Tibial artery (tissue), 4 donors: ENCODE results near the gene C10orf95.

Experiments
- DNase-seq, 2 donors: peaks; one replicate each; pipeline ENCODE4 v3.0.0-alpha.2; 2019
- H3K27ac ChIP-seq, 2 donors: fragments of 200-600 bp; sonication (generic) in 1 of 2; 1 replicate in 1 of 2; 2 replicates in 1 of 2; pipeline ENCODE4 v1.5.1; 2018 to 2019; ENCODE audit warnings: mild to moderate bottlenecking in 1 of 2
- H3K27me3 ChIP-seq, 2 donors: fragments of 200-600 bp; sonication (generic) in 1 of 2; one replicate each; pipeline versions ENCODE4 v1.5.1 to v1.6.0; 2016 to 2019
- H3K36me3 ChIP-seq, 3 donors: fragments of 200-600 bp; sonication (generic) in 2 of 3; one replicate each; pipeline ENCODE4 v1.5.1; 2016 to 2019; ENCODE audit warnings: mild to moderate bottlenecking in 2 of 3
- H3K4me1 ChIP-seq, 4 donors: fragments of 200-600 bp; sonication (generic) in 2 of 4; 1 replicate in 3 of 4; 2 replicates in 1 of 4; pipeline ENCODE4 v1.5.1; 2016 to 2019
- H3K4me3 ChIP-seq, 2 donors: fragments of 200-600 bp; sonication (generic) in 1 of 2; 1 replicate in 1 of 2; 2 replicates in 1 of 2; pipeline ENCODE4 v1.5.1; 2018 to 2019; ENCODE audit warnings: mild to moderate bottlenecking in 2 of 2
- H3K9me3 ChIP-seq, 3 donors: fragments of 200-600 bp; sonication (generic) in 1 of 3; one replicate each; pipeline ENCODE4 v1.5.1; 2016 to 2019
- intact Hi-C: fragments of 100-400 bp; cut with DNase I; formaldehyde crosslinking; loops from one replicate; pipeline ENCODE4 v1.15.0; 2023; ENCODE audit warnings: low total_unique reads
- TF ChIP-seq, protein P1 (sequence below), 2 experiments: fragments of 200-600 bp in 1 of 2; fragments of 450-650 bp in 1 of 2; IDR thresholded peaks; one replicate each; pipeline ENCODE4 v1.5.1; 2017 to 2019; ENCODE audit warnings: antibody characterized with exemption in 2 of 2, mild to moderate bottlenecking in 1 of 2, moderate library complexity in 1 of 2

C10orf95 gene

DNA sequence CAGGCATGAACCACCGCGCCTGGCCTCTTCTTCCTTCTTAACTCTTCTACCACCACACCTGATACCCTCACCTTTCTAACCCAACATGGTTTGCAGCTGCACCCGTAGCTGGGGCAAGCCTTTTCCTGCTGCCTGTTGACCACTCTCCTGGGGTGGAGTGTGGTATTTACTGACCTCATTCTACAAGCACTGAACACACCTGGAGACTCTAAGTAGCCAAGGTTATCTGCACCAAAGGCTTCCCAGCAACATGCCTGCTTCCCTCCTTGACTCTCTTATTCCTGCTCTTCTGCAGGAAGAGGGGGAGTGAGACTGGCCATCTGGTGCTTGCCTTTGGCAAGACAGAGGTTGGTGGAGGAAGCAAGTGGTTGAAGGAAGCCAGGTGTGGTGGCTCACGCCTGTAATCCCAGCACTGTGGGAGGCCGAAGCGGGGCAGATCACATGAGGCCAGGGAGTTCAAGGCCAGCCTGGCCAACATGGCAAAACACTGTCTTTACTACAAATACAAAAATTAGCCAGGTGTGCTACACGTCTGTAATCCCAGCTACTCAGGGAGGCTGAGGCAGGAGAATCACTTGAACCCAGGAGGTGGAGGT lies 41.1 kb upstream of the C10orf95 start:
- TF ChIP-seq, protein P1, sequence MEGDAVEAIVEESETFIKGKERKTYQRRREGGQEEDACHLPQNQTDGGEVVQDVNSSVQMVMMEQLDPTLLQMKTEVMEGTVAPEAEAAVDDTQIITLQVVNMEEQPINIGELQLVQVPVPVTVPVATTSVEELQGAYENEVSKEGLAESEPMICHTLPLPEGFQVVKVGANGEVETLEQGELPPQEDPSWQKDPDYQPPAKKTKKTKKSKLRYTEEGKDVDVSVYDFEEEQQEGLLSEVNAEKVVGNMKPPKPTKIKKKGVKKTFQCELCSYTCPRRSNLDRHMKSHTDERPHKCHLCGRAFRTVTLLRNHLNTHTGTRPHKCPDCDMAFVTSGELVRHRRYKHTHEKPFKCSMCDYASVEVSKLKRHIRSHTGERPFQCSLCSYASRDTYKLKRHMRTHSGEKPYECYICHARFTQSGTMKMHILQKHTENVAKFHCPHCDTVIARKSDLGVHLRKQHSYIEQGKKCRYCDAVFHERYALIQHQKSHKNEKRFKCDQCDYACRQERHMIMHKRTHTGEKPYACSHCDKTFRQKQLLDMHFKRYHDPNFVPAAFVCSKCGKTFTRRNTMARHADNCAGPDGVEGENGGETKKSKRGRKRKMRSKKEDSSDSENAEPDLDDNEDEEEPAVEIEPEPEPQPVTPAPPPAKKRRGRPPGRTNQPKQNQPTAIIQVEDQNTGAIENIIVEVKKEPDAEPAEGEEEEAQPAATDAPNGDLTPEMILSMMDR (IDR thresholded peaks at IDR 0.05), result no peak
- H3K4me1 ChIP-seq, result peaks cover 0 to 32% (median 12%) of the 10 kb centered on the region in 4 donors
- DNase-seq, result no peak

DNA sequence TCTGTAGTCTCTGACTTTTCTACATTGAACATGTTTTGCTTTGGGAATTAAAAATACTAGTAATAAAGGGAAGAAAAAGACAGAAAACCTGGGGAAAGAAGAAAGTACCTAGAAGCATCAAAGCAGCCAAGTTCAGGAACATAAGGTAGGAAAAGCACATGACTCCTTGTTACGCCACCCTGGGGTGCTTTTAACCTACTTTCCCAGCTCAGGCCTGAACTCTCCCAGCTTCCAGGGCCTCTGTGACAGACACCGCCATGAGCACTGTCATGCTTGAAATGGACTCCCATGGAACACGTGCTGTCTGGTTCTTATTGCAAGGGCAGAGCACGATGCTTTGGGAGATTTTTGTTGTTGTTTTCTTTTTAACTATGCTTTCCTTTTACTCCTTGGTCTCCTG lies 39.8 kb upstream of the C10orf95 start:
- H3K4me3 ChIP-seq, result no peak overlapping the region
- DNase-seq, result no peak
- intact Hi-C loops, result no loop called here
- peaks cover 40 to 49% (median 45%) of the 10 kb centered on the region in 3 donors for H3K36me3 ChIP-seq
- TF ChIP-seq, protein P1 (IDR thresholded peaks at IDR 0.05), result no peak
- no peaks in the 10 kb centered on the region for H3K9me3 ChIP-seq
- H3K27ac ChIP-seq, result no peak overlapping the region
- peaks cover 0 to 32% (median 12%) of the 10 kb centered on the region in 4 donors for H3K4me1 ChIP-seq
- H3K27me3 ChIP-seq, result no peaks in the 10 kb centered on the region

More for the DNA sequence above, 41.1 kb upstream of the C10orf95 start:
- no peaks in the 10 kb centered on the region for H3K27me3 ChIP-seq
- no peaks in the 10 kb centered on the region for H3K9me3 ChIP-seq
- H3K4me3 ChIP-seq, result no peak overlapping the region
- H3K36me3 ChIP-seq, result peaks cover 27 to 36% (median 32%) of the 10 kb centered on the region in 3 donors
- H3K27ac ChIP-seq, result no peak overlapping the region
- intact Hi-C loops, result no loop called here

DNA sequence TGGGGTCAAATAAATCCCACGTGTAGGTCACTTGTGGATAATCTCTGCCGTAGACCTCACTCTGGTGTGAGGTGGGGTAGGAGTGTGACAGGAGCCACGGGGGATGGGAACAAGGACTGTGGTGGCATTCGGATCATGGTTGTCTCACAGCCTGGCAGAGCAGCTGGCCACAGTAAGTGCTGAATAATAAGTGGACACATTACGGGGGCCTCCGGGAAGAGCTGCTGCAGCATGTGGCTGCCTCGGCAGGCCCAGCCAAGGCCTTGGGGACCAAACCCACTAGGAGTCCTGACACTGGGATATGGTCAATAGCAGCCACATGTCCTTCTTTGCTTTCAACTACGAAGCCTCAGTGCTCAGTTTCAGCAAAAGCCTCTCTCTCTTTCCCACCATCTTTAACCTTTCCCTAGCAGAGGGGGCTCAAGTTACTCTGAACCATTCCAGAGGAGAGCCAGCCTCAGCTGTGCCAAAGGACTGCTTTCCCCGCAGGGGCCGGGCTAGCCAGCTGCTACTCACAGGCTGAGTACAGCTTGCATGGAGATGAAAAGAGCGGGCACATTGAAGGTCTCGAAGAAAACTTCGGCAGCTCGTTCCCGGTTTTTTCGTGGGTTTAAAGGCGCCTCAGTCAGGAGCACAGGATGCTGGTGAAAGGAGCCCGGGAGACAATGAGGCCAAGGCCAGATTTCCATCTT lies 33.9 kb upstream of the C10orf95 start:
- no peak overlapping the region for H3K27ac ChIP-seq
- intact Hi-C loops, result no loop called here
- no peak for DNase-seq

DNA sequence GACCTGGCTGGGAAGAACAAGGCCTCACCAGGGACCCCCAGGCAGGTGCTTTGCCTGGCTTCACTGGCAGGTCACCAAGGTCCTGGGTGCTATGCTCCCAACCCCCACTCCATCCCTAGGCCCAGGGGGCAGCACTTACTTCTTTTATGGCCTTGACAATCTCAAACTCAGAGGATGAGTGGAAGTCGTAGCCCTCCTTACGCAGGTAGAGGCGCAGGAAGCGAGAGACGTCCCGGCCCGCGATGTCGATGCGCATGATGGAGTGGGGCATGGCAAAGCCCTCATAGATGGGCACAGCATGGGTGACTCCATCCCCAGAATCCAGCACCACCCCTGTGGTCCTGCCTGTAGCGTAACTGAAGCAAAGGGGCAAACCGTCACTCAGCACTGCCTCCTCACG lies 32.7 kb upstream of the C10orf95 start:
- intact Hi-C loops, result no loop called here
- H3K27ac ChIP-seq, result no peak overlapping the region
- no peaks in the 10 kb centered on the region for H3K27me3 ChIP-seq
- H3K4me1 ChIP-seq, result no peaks in the 10 kb centered on the region
- no peaks in the 10 kb centered on the region for H3K9me3 ChIP-seq
- no peak for DNase-seq
- TF ChIP-seq, protein P1 (IDR thresholded peaks at IDR 0.05), result no peak
- peaks cover 88 to 100% (median 98%) of the 10 kb centered on the region in 3 donors for H3K36me3 ChIP-seq
- H3K4me3 ChIP-seq, result no peak overlapping the region

More for the DNA sequence above, 33.9 kb upstream of the C10orf95 start:
- Histone ChIP-seq H3K9me3 (no peaks in the 10 kb centered on the region), H3K36me3 (peaks cover 96 to 100% (median 97%) of the 10 kb centered on the region in 3 donors), H3K4me1 (no peaks in the 10 kb centered on the region), H3K27me3 (no peaks in the 10 kb centered on the region), H3K4me3 (no peak overlapping the region)
- TF ChIP-seq, protein P1 (IDR thresholded peaks at IDR 0.05), result no peak

DNA sequence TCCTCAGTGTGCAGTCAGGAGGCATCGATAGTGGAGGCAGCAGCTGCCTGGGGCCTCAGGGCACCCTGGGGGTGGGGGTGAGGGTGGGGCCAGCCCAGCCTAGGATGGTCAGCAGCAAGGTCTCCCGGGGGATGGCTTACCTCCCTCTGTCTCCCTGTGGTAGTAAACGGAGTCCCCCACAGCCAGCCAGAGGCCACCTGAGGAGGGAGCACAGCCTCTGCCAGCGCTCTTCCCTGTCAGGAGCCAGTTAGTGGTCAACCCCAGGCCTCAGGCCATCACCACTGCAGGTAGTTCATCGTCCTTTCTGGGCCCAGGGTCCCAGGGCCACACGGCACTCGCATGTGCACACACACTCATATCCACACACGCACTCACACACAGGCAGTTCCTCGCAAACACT lies 29.1 kb upstream of the C10orf95 start:
- no peaks in the 10 kb centered on the region for H3K9me3 ChIP-seq
- H3K4me3 ChIP-seq, result no peak overlapping the region
- no peak for DNase-seq
- intact Hi-C loops, result no loop called here
- H3K27ac ChIP-seq, result no peak overlapping the region
- H3K36me3 ChIP-seq, result peaks cover 51 to 64% (median 63%) of the 10 kb centered on the region in 3 donors
- no peaks in the 10 kb centered on the region for H3K4me1 ChIP-seq
- TF ChIP-seq, protein P1 (IDR thresholded peaks at IDR 0.05), result no peak
- no peaks in the 10 kb centered on the region for H3K27me3 ChIP-seq
